GM20431 (cell line): Measurements from ENCODE around the gene C11orf52.
"Not testable (repeated sequence)": the region's sequence is repeated elsewhere in the genome, so short reads cannot be mapped to it uniquely, and the experiment has no call there.

Experiments
- in situ Hi-C: fragments of 300-500 bp; cut with MseI, MboI; formaldehyde crosslinking; loops from one replicate; pipeline ENCODE4 v1.15.0; 2020; ENCODE audit warnings: low sequenced_read_pairs; ENCODE audit not compliant: unreplicated experiment

The C11orf52 gene

GRCh38 chr11:111911563-111912401 lies 6.9 kb upstream of the C11orf52 start, which contains the start of gene CRYAB:
Gene CRYAB (minus strand): TSS chr11:111911770. CDS start chr11:111911724, 46 bp downstream.
- in situ Hi-C loops: no loop called here

- in situ Hi-C loops: no loop called here
Measured at GRCh38 chr11:111912535-111912934, 6.2 kb upstream of the C11orf52 start, which contains the start of gene HSPB2. Gene HSPB2 (plus strand): TSS chr11:111912734. CDS start chr11:111912830, 96 bp downstream.

- in situ Hi-C loops: no loop called here
Measured at GRCh38 chr11:111913031-111913861, 5.5 kb upstream of the C11orf52 start.

GRCh38 chr11:111913997-111914396 lies 4.7 kb upstream of the C11orf52 start:
- in situ Hi-C loops: no loop called here

- in situ Hi-C loops: no loop called here
Measured at GRCh38 chr11:111916768-111917167, 1.9 kb upstream of the C11orf52 start.

- in situ Hi-C loops: no loop called here
Measured at GRCh38 chr11:111917312-111917711, 1.4 kb upstream of the C11orf52 start.

- in situ Hi-C loops: no loop called here
Measured at GRCh38 chr11:111917788-111918187, 925 bp upstream of the C11orf52 start.

- in situ Hi-C loops: no loop called here
Measured at GRCh38 chr11:111920908-111921307, 2.2 kb downstream of the C11orf52 start.

- in situ Hi-C loops: no loop called here
Measured at GRCh38 chr11:111921541-111922230, 3.0 kb downstream of the C11orf52 start.

- in situ Hi-C loops: no loop called here
Measured at GRCh38 chr11:111922803-111923202, 4.1 kb downstream of the C11orf52 start.

GRCh38 chr11:111923351-111923788 lies 4.7 kb downstream of the C11orf52 start:
- in situ Hi-C loops: no loop called here

GRCh38 chr11:111923951-111924350 lies 5.2 kb downstream of the C11orf52 start:
- in situ Hi-C loops: no loop called here

- in situ Hi-C loops: no loop called here
Measured at GRCh38 chr11:111925953-111926352, 7.2 kb downstream of the C11orf52 start.

- in situ Hi-C loops: no loop called here
Measured at GRCh38 chr11:111926505-111927391, 8.0 kb downstream of the C11orf52 start.

GRCh38 chr11:111930472-111930871 lies 11.8 kb downstream of the C11orf52 start:
- in situ Hi-C loops: no loop called here

- in situ Hi-C loops: no loop called here
Measured at GRCh38 chr11:111932611-111932950, 13.9 kb downstream of the C11orf52 start.

GRCh38 chr11:111933176-111933575 lies 14.5 kb downstream of the C11orf52 start:
- in situ Hi-C loops: not testable (repeated sequence)

- in situ Hi-C loops: no loop called here
Measured at GRCh38 chr11:111933872-111934271, 15.2 kb downstream of the C11orf52 start.

- in situ Hi-C loops: no loop called here
Measured at GRCh38 chr11:111934306-111934705, 15.6 kb downstream of the C11orf52 start.
